ENCODE results near the gene INPP4B.

DNA sequence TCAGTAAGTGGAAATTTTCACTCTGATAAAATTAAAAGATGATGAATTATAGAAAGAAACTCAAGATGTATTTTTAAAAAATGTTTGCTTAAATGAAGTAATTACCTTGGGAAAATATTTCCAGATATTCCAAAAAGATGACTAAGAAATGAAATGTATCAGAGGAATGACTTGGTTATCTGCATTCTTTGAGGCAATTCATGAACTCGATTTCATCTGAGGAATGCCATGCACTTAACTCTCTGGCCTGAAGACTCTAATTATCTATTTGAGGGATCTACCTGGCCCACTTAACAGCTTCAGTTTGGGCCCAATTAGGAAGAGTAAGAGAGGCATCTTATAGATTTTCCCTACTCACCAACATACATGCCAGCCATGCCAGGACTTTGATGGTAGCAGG lies 182.3 kb downstream of the INPP4B start:
- TF ChIP-seq CTCF (IDR thresholded peaks at IDR 0.05) (no peak), POLR2AphosphoS5 (IDR thresholded peaks at IDR 0.05) (no peak), POLR2A (IDR thresholded peaks at IDR 0.05) (no peak)

Data from breast epithelium (tissue), 3 donors.